Uterus (tissue), 4 donors: ENCODE data around the gene TRPT1. TPM values are rescaled to one million over a fixed set of nuclear protein-coding genes. Genes with fewer than 3 reads are reported as not detected.
A peak's percentile ranks its signal among the peaks of the same experiment; 100 is the strongest.

ENCODE experiments used
- DNase-seq, 2 donors: peaks; one replicate each; pipeline ENCODE4 v3.0.0-alpha.2; 2019 to 2020
- H3K27ac ChIP-seq, 2 donors: fragments of 200-600 bp; sonication (generic); 1 replicate in 1 of 2; 2 replicates in 1 of 2; pipeline ENCODE4 v1.5.1; 2016 to 2018
- H3K27me3 ChIP-seq, 2 donors: fragments of 200-600 bp; sonication (generic); one replicate each; pipeline ENCODE4 v1.5.1; 2018 to 2019; ENCODE audit warnings: control low read depth in 1 of 2
- H3K36me3 ChIP-seq, 2 donors: fragments of 200-600 bp; sonication (generic); one replicate each; pipeline ENCODE4 v1.5.1; 2019; ENCODE audit warnings: control low read depth in 1 of 2
- H3K4me1 ChIP-seq, 2 donors: fragments of 200-600 bp; sonication (generic); one replicate each; pipeline ENCODE4 v1.5.1; 2018 to 2019; ENCODE audit warnings: control low read depth in 1 of 2
- H3K4me3 ChIP-seq, 2 donors: fragments of 200-600 bp; sonication (generic); 1 replicate in 1 of 2; 2 replicates in 1 of 2; pipeline ENCODE4 v1.5.1; 2018 to 2019; ENCODE audit warnings: mild to moderate bottlenecking in 1 of 2
- H3K9me3 ChIP-seq, 2 donors: fragments of 200-600 bp; sonication (generic); one replicate each; pipeline ENCODE4 v1.5.1; 2019; ENCODE audit warnings: control low read depth in 1 of 2
- CTCF ChIP-seq, 4 experiments: fragments of 200-600 bp in 2 of 4; fragments of 450-650 bp in 2 of 4; sonication (generic) in 2 of 4; IDR thresholded peaks; one replicate each; pipeline ENCODE4 v1.5.1; 2016 to 2019; ENCODE audit warnings: antibody characterized with exemption in 4 of 4, mild to moderate bottlenecking in 2 of 4, moderate library complexity in 1 of 4
- POLR2A ChIP-seq, 2 donors: fragments of 450-650 bp; IDR thresholded peaks; one replicate each; pipeline ENCODE4 v1.6.1; 2016; ENCODE audit warnings: antibody characterized with exemption in 2 of 2, mild to moderate bottlenecking in 1 of 2, moderate library complexity in 1 of 2
- intact Hi-C: fragments of 100-400 bp; cut with DNase I; formaldehyde crosslinking; loops from one replicate; pipeline ENCODE4 v1.15.1; 2023; ENCODE audit warnings: low total_unique reads
- total RNA-seq, 4 donors: library from RNA; depleted of rRNA in 3 of 4; stranded (reverse); fragments of >200 nt in 3 of 4; gene quantifications; one replicate each; pipeline versions ENCODE4 v1.1.0 to v1.2.4, GENCODE V29; 2014 to 2023
- donor health status: DM: yes; HTN: yes; CAD: no.

TRPT1 gene
- total RNA-seq, 4 donors from 2014 or later = 7.2 to 42.9 (median 18.7) TPM

GRCh38 chr11:64220271-64220670 is 5.7 kb downstream of the TRPT1 start:
- intact Hi-C loops = no loop called here
- no peak for TF ChIP-seq CTCF (IDR thresholded peaks at IDR 0.05)
- TF ChIP-seq POLR2A (IDR thresholded peaks at IDR 0.05) = no peak
- H3K27ac ChIP-seq = no peak overlapping the region
- H3K36me3 ChIP-seq = no peaks in the 10 kb centered on the region
- H3K9me3 ChIP-seq = no peaks in the 10 kb centered on the region
- H3K4me1 ChIP-seq = peaks cover 0 to 4% of the 10 kb centered on the region in 2 donors
- no peaks in the 10 kb centered on the region for H3K27me3 ChIP-seq
- H3K4me3 ChIP-seq = no peak overlapping the region
- DNase-seq = no peak

- H3K9me3 ChIP-seq = no peaks in the 10 kb centered on the region
- no peak overlapping the region for H3K27ac ChIP-seq
- intact Hi-C loops = no loop called here
- no peaks in the 10 kb centered on the region for H3K4me1 ChIP-seq
- no peaks in the 10 kb centered on the region for H3K27me3 ChIP-seq
- TF ChIP-seq POLR2A (IDR thresholded peaks at IDR 0.05) (no peak), CTCF (IDR thresholded peaks at IDR 0.05) (no peak)
- no peak overlapping the region for H3K4me3 ChIP-seq
- H3K36me3 ChIP-seq = no peaks in the 10 kb centered on the region
- peak in 1 of 2 donors; percentile 19 for DNase-seq
Observed at GRCh38 chr11:64219755-64220154, 6.2 kb downstream of the TRPT1 start.

GRCh38 chr11:64219354-64219684 is 6.7 kb downstream of the TRPT1 start:
- TF ChIP-seq CTCF (IDR thresholded peaks at IDR 0.05) (no peak), POLR2A (IDR thresholded peaks at IDR 0.05) (no peak)
- H3K27me3 ChIP-seq = no peaks in the 10 kb centered on the region
- H3K4me1 ChIP-seq = no peaks in the 10 kb centered on the region
- no peak overlapping the region for H3K27ac ChIP-seq
- peak in 1 of 2 donors; percentile 19 for DNase-seq
- no peaks in the 10 kb centered on the region for H3K36me3 ChIP-seq
- no peak overlapping the region for H3K4me3 ChIP-seq
- intact Hi-C loops = no loop called here
- no peaks in the 10 kb centered on the region for H3K9me3 ChIP-seq

- no peak overlapping the region for H3K4me3 ChIP-seq
- H3K27me3 ChIP-seq = no peaks in the 10 kb centered on the region
- no peaks in the 10 kb centered on the region for H3K36me3 ChIP-seq
- DNase-seq = peak in 1 of 2 donors; percentile 21
- no peak for TF ChIP-seq CTCF (IDR thresholded peaks at IDR 0.05)
- no peak for TF ChIP-seq POLR2A (IDR thresholded peaks at IDR 0.05)
- H3K27ac ChIP-seq = no peak overlapping the region
- H3K9me3 ChIP-seq = no peaks in the 10 kb centered on the region
- intact Hi-C loops = no loop called here
- no peaks in the 10 kb centered on the region for H3K4me1 ChIP-seq
Observed at GRCh38 chr11:64218628-64219353, 7.2 kb downstream of the TRPT1 start.

GRCh38 chr11:64216879-64217278 is 9.1 kb downstream of the TRPT1 start:
- TF ChIP-seq CTCF (IDR thresholded peaks at IDR 0.05) (no peak), POLR2A (IDR thresholded peaks at IDR 0.05) (no peak)
- Histone ChIP-seq H3K27me3 (no peaks in the 10 kb centered on the region), H3K36me3 (no peaks in the 10 kb centered on the region), H3K4me3 (no peak overlapping the region), H3K4me1 (no peaks in the 10 kb centered on the region), H3K9me3 (no peaks in the 10 kb centered on the region), H3K27ac (no peak overlapping the region)
- intact Hi-C loops = no loop called here
- no peak for DNase-seq
